HepG2 (cell line): ENCODE data around the gene ANKRD40CL. TPM values are rescaled to one million over a fixed set of nuclear protein-coding genes. Genes with fewer than 3 reads are reported as not detected.

Experiments
- ASH2L ChIP-seq: fragments of 300-600, 200-600 bp; sonication (generic); IDR thresholded peaks from 2 replicates; pipeline ENCODE4 v1.7.0; 2017; ENCODE audit warnings: low read depth, mild to moderate bottlenecking, moderate library complexity, mixed read lengths, low read length; ENCODE audit not compliant: insufficient read length
- EED ChIP-seq: sonication (generic); formaldehyde crosslinking; IDR thresholded peaks from 2 replicates; pipeline ENCODE4 v1.5.0; 2020; ENCODE audit warnings: mild to moderate bottlenecking, missing genetic modification reagents
- FOXK1 ChIP-seq: sonication (generic); formaldehyde crosslinking; IDR thresholded peaks from 2 replicates; pipeline ENCODE4 v1.4.0; 2020; ENCODE audit warnings: low read depth, missing genetic modification reagents, borderline replicate concordance
- GLMP ChIP-seq: sonication (generic); formaldehyde crosslinking; IDR thresholded peaks from 2 replicates; pipeline ENCODE4 v1.9.0; 2021; ENCODE audit warnings: missing genetic modification reagents, mild to moderate bottlenecking, borderline replicate concordance
- GPN1 ChIP-seq: sonication (generic); formaldehyde crosslinking; IDR thresholded peaks from 2 replicates; pipeline ENCODE4 v1.5.1; 2020; ENCODE audit warnings: missing genetic modification reagents, borderline replicate concordance
- HNRNPUL1 ChIP-seq: fragments of 200-400 bp; formaldehyde crosslinking; IDR thresholded peaks from 2 replicates; pipeline ENCODE4 v1.6.1; 2017; ENCODE audit warnings: low read depth, mild to moderate bottlenecking, low read length, moderate library complexity
- MATR3 ChIP-seq: sonication (generic); formaldehyde crosslinking; IDR thresholded peaks from 2 replicates; pipeline ENCODE4 v1.4.0; 2020; ENCODE audit warnings: missing genetic modification reagents
- MTA1 ChIP-seq: sonication (generic); formaldehyde crosslinking; IDR thresholded peaks from 2 replicates; pipeline ENCODE4 v1.4.0; 2020; ENCODE audit warnings: missing genetic modification reagents, mild to moderate bottlenecking, borderline replicate concordance
- NAIF1 ChIP-seq: sonication (generic); formaldehyde crosslinking; IDR thresholded peaks from 2 replicates; pipeline ENCODE4 v1.5.0; 2020; ENCODE audit warnings: mild to moderate bottlenecking, missing genetic modification reagents, borderline replicate concordance
- NFKB2 ChIP-seq: sonication (generic); formaldehyde crosslinking; IDR thresholded peaks from 2 replicates; pipeline ENCODE4 v1.4.0; 2020; ENCODE audit warnings: missing genetic modification reagents, borderline replicate concordance
- NR0B2 ChIP-seq: sonication (generic); formaldehyde crosslinking; IDR thresholded peaks from 2 replicates; pipeline ENCODE4 v1.4.0; 2020; ENCODE audit warnings: mild to moderate bottlenecking, missing genetic modification reagents
- PBX3 ChIP-seq: sonication (generic); formaldehyde crosslinking; IDR thresholded peaks from 2 replicates; pipeline ENCODE4 v1.8.1; 2023; ENCODE audit warnings: missing genetic modification reagents, inconsistent platforms, borderline replicate concordance
- SALL1 ChIP-seq: sonication (generic); formaldehyde crosslinking; IDR thresholded peaks from 2 replicates; pipeline ENCODE4 v1.8.0; 2022; ENCODE audit warnings: mild to moderate bottlenecking, missing genetic modification reagents
- TOPORS ChIP-seq: sonication (generic); formaldehyde crosslinking; IDR thresholded peaks from 2 replicates; pipeline ENCODE4 v1.8.0; 2023; ENCODE audit warnings: mild to moderate bottlenecking, missing genetic modification reagents
- YEATS2 ChIP-seq: sonication (generic); formaldehyde crosslinking; IDR thresholded peaks from 2 replicates; pipeline ENCODE4 v1.4.0; 2020; ENCODE audit warnings: missing genetic modification reagents, borderline replicate concordance
- ZBTB1 ChIP-seq: sonication (generic); formaldehyde crosslinking; IDR thresholded peaks from 2 replicates; pipeline ENCODE4 v1.4.0; 2020; ENCODE audit warnings: missing genetic modification reagents, borderline replicate concordance
- ZBTB34 ChIP-seq: sonication (generic); formaldehyde crosslinking; IDR thresholded peaks from 2 replicates; pipeline ENCODE4 v1.8.0; 2022; ENCODE audit warnings: mild to moderate bottlenecking, missing genetic modification reagents
- ZFP36L2 ChIP-seq: sonication (generic); formaldehyde crosslinking; IDR thresholded peaks from 2 replicates; pipeline ENCODE4 v1.4.0; 2020; ENCODE audit warnings: missing genetic modification reagents
- ZNF333 ChIP-seq: sonication (generic); formaldehyde crosslinking; IDR thresholded peaks from 2 replicates; pipeline ENCODE4 v1.4.0; 2020; ENCODE audit warnings: mild to moderate bottlenecking, missing genetic modification reagents, borderline replicate concordance
- ZNF546 ChIP-seq: sonication (generic); formaldehyde crosslinking; conservative IDR thresholded peaks from 2 replicates; pipeline ENCODE4 v1.8.1; 2023; ENCODE audit warnings: mild to moderate bottlenecking, missing genetic modification reagents
- ZNF644 ChIP-seq: IDR thresholded peaks from 2 replicates; pipeline ENCODE4 v1.6.1; 2016; ENCODE audit warnings: low read depth
- polyA plus RNA-seq, 8 experiments: library from polyadenylated mRNA; depleted of rRNA in 3 of 8; stranded (reverse) in 7 of 8; unstranded in 1 of 8; fragments of >200 nt; fragmentation: Illumina TruSeq in 4 of 8; extraction: Trizol in 4 of 8; gene quantifications; 2 replicates each; pipeline versions ENCODE4 v1.2.1 to v1.2.3, GENCODE V29; 2011 to 2016; ENCODE audit warnings: low read depth in 4 of 8, missing spikeins in 1 of 8, mixed read lengths in 1 of 8; ENCODE audit not compliant: insufficient read depth in 1 of 8
- total RNA-seq, 5 experiments: library from RNA; depleted of rRNA; stranded (reverse); fragments of >200 nt; fragmentation: Illumina TruSeq; extraction: Trizol; gene quantifications; 2 replicates each; pipeline ENCODE4 v1.2.3, GENCODE V29; 2016; ENCODE audit warnings: low read depth in 1 of 5

ANKRD40CL gene
- total and polyA plus RNA-seq, 2 of the 13 experiments (the other 11 are each of a cell fraction or from before 2014, with no cell fraction given) = 0.03 to 0.11 TPM

- TF ChIP-seq GLMP (no peak), ZNF546 (no peak), PBX3 (no peak), ZFP36L2 (no peak), HNRNPUL1 (no peak), ZNF644 (CRISPR knock-in tag) (no peak), EED (CRISPR knock-in tag) (0 out of 2 replicates have a peak, but pooled peaks have one; percentile 61), NR0B2 (CRISPR knock-in tag) (no peak), MATR3 (CRISPR knock-in tag) (no peak), MTA1 (CRISPR knock-in tag) (peak; percentile 71; the same call in 1 of the 2 replicates), GPN1 (no peak), ZNF333 (no peak), NAIF1 (no peak), TOPORS (CRISPR knock-in tag) (no peak), ZBTB1 (no peak), YEATS2 (CRISPR knock-in tag) (no peak), ASH2L (no peak), ZBTB34 (CRISPR knock-in tag) (no peak), NFKB2 (peak; percentile 4; the same call in 1 of the 2 replicates), SALL1 (CRISPR knock-in tag) (peak; percentile 41; the same call in 1 of the 2 replicates), FOXK1 (CRISPR knock-in tag) (no peak)
These were observed 1.7 kb downstream of the ANKRD40CL start (continued) for GRCh38 chr17:50765454-50766221.
